T-helper 2 cell treated with Interferon-gamma antibody and Interleukin-4, amounts not matched to agents 100 ng/mL and 5 ng/mL, for 36 hours (primary cell): ENCODE data around the gene CHD2. TPM values are rescaled to one million over a fixed set of nuclear protein-coding genes. Genes with fewer than 3 reads are reported as not detected.

Experiments
- intact Hi-C: fragments of 100-400 bp; cut with micrococcal nuclease; formaldehyde crosslinking; loops from one replicate; pipeline ENCODE4 v1.15.1; 2023
- total RNA-seq: library from RNA; stranded (reverse); gene quantifications from 2 replicates; pipeline ENCODE4 v1.2.3, GENCODE V29; 2022

The CHD2 gene
- total RNA-seq, 1 donor from 2014 or later = 130 TPM

- intact Hi-C loops = loop anchor here (1.0 to 5.0 kb wide), 4 partner anchors 22 to 1972 kb away; partner anchors contain the start of gene HDDC3
Observed at GRCh38 chr15:92903966-92904721, 4.0 kb downstream of the CHD2 start.

DNA sequence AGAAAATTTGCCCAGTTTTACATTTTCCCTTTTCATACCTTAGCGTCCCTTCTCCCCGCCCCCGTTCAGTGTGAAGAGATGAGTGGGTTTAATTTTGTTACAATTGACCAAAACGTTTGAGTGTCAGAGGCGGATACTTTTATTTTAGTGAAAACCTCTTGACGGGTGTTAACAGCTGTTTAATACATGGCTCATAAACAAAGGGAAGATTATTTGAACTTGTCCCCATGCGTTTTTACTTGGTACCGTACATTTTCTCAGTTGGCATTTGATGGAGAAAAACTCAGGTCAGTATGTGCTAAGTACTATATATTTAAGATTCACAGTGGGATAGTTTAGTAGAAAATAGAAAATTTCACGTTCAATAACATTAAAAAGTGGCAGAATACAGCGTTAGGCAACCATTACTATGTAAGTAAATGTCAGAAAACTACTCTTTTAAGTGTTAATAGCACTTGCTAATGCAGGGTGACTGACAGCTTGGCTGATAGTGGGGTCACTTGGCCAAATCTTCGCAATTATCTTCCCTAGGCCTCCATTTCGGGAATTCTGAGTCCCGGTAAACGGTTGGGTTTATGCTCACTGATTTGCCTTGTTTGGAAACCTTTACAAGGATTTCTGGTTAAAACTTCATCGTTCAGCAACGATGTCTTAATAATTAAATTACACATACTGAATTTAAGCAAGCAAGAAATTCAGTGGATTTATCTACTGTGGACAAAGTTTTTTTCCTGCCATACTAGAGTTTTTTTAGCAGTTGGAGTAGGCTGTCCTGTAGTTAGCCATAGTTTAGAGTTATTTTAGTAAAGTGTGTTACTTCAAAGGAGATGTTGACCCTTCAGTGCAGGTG, 4.8 kb downstream of the CHD2 start:
- intact Hi-C loops = loop anchor here (1.0 to 5.0 kb wide), 4 partner anchors 23 to 1973 kb away; partner anchors contain the start of gene HDDC3

- intact Hi-C loops = loop anchor here (1.0 kb wide), 1 partner anchor 8 kb away; no protein-coding TSS in a partner anchor
Observed at GRCh38 chr15:92906020-92906419, 5.9 kb downstream of the CHD2 start.

DNA sequence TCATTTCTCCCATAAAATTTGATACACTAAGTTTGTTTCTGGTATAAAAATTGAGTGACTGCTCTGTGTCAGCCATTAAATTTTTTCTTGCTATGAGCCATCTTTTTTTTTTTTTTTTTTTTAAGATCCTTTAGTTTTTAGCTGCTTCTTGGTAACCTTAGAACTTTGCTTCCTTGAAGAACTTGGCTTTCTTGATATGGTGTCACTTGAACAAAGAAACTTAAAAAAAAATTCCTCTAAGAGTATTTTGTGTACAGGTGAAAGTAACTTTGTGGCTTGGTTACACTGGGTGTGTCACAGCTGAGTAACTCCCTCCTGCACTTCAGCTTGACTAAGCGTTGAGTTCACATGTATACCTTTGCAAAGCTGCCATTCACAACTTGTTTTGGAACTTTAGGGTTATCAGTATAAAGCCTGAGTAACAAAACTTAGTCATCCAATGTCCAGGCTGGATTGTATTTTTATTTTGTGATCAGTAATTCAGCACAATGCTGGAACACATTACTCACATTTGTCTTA, 6.5 kb downstream of the CHD2 start:
- intact Hi-C loops = loop anchor here (1.0 kb wide), 1 partner anchor 8 kb away; no protein-coding TSS in a partner anchor

GRCh38 chr15:92907229-92907628, 7.1 kb downstream of the CHD2 start:
- intact Hi-C loops = no loop called here

- intact Hi-C loops = no loop called here
Observed at GRCh38 chr15:92907896-92908712, 8.0 kb downstream of the CHD2 start.

- intact Hi-C loops = no loop called here
Observed at GRCh38 chr15:92908713-92909057, 8.6 kb downstream of the CHD2 start.

- intact Hi-C loops = no loop called here
Observed at GRCh38 chr15:92909136-92909781, 9.1 kb downstream of the CHD2 start.

DNA sequence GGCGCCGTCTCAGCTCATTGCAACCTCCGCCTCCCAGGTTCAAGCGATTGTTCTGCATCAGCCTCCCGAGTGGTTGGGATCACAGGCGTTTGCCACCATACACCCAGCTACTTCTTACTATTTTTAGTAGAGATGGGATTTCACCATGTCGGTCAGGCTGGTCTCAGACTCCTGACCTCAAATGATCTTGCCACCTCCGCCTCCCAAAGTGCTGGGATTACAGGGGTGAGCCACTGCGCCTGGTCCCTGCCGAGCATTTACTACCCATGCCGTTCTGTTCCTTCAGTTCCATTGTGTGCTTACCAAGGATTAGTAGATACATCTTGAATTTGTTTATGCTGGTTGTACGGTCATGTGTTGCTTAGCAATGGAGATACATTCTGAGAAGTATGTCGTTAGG, 10.3 kb downstream of the CHD2 start:
- intact Hi-C loops = no loop called here

DNA sequence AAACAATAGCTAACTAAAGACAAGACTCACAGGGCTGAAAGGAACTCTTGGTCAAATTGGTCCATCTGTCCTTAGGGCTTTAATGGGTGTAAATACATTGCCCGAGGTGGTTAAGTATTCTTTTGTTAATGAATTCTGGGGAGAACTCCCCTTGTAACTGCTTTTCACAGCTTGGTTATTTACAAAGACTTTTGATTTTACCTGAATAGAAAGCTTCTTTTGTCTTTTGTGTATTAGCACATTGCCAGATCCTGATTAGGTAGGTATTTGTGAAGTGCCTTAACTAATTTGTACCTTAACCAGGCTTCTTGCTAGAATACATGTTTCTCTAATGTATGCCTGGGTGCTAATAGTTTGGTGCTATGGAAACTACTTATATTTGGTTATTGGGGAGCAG, 14.0 kb downstream of the CHD2 start:
- intact Hi-C loops = loop anchor here (1.0 to 2.0 kb wide), 2 partner anchors 8 to 13 kb away; partner anchors contain the start of gene CHD2

DNA sequence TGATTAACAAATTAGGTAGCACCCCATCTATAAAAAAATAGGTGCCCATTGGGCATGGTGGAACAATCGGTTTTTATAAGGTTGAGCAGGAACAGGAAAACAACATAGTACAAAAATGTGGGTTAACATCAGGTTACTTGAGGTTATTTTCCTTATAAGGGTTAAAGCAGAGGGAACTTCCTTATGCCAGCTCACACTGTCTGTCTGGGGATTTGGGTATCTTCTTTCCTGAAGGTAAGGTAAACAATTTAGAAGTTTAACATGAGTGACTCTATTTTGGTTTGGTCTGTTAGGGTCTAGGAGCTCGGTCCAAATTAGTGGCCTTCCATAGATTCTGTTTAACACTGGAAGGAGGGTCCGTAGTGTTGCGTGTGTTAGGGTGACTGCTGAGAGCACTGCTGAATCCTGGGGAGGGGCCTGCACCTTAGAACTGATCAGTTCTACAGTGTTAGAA, 14.7 kb downstream of the CHD2 start:
- intact Hi-C loops = loop anchor here (1.0 to 2.0 kb wide), 2 partner anchors 8 to 14 kb away; partner anchors contain the start of gene CHD2

GRCh38 chr15:92915766-92916435, 15.8 kb downstream of the CHD2 start:
- intact Hi-C loops = loop anchor here (2.0 kb wide), 1 partner anchor 15 kb away; the partner anchor contains the start of gene CHD2

GRCh38 chr15:92917598-92918407, 17.7 kb downstream of the CHD2 start:
- intact Hi-C loops = loop anchor here (1.0 kb wide), 3 partner anchors 34 to 121 kb away; no protein-coding TSS in a partner anchor

DNA sequence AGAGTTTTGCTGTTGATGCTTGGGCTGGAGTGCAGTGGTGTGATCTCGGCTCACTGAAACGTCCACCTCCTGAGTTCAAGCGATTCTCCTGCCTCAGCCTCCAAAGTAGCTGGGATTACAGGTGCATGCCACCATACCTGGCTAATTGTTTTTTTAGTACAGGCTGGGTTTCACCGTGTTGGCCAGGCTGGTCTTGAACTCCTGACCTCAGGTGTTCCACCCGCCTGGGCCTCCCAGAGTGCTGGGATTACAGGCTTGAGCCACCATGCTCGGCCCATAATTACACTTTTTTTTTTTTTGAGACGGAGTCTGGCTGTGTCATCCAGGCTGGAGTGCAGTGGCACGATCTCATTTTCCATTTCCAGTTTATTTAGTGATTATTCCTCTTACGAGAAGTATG, 18.8 kb downstream of the CHD2 start:
- intact Hi-C loops = loop anchor here (1.0 kb wide), 3 partner anchors 35 to 122 kb away; no protein-coding TSS in a partner anchor

DNA sequence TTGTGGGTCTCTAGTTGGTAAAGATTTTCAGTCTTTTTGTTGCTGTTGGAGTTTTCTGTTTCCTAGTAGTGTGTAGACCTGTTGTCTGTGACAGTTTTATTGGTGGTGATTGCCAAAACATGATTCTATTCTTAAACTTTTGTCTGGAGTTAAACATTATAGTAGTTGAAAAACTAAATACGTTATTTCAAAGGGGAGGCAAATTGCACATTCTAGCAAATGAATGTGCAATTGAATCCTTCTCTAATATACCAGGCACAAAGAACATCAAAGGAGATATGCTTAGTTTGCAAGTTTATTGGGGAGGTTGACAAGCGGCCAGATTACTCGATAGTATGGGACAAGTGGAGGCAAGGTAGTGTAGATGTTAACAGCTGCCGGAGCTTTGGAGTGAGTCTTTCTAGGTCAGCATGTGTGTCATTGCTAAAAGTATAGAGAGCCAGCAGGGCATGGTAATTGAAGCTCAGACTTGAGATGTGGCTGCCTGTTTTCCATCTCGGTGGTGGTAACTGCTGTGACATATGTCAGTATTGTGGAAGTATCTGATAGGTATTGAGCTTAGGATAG, 20.6 kb downstream of the CHD2 start:
- intact Hi-C loops = no loop called here

- intact Hi-C loops = no loop called here
Observed at GRCh38 chr15:92921215-92922131, 21.3 kb downstream of the CHD2 start.

GRCh38 chr15:92922418-92923002, 22.4 kb downstream of the CHD2 start:
- intact Hi-C loops = no loop called here
